CD4-positive, alpha-beta T cell treated with Interleukin-4 for 4 hours (primary cell): Measurements from ENCODE around the gene ZGPAT.

Experiments used
- DNase-seq: peaks from one replicate; pipeline ENCODE4 v3.0.0-alpha.2; 2020

ZGPAT gene

DNA sequence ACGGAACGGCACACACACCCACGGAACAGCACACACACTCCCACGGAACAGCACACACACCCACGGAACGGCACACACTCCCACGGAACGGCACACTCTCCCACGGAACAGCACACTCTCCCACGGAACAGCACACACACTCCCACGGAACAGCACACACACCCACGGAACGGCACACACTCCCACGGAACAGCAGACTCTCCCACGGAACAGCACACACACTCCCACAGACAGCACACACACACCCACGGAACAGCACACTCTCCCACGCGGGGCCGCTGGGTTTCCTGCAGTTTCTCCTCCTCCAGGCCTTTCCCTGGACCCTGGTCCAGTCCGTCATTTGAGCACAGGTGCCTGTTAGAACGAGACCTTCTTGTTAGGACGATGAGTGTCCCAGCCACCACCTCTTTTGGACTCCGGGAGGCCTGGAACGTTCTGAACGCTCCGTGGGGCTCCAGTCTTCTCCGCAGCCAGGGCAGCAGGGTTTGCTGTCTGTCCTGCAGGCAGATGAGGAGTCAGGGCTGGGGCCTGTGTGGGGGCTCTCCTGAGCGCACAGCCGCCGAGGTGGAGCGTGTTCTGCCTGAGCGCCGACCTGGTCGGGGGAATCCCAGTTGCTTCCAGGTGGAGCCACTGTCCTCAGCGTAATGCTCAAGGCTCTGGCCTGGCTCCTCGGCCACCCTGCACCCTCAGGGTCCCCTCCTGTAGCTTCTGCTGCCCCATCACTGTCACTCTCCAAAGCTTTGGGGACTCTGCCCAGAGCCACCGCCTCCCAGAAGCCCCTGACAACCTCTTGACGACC lies 29.0 kb upstream of the ZGPAT start:
- DNase-seq = no peak

DNA sequence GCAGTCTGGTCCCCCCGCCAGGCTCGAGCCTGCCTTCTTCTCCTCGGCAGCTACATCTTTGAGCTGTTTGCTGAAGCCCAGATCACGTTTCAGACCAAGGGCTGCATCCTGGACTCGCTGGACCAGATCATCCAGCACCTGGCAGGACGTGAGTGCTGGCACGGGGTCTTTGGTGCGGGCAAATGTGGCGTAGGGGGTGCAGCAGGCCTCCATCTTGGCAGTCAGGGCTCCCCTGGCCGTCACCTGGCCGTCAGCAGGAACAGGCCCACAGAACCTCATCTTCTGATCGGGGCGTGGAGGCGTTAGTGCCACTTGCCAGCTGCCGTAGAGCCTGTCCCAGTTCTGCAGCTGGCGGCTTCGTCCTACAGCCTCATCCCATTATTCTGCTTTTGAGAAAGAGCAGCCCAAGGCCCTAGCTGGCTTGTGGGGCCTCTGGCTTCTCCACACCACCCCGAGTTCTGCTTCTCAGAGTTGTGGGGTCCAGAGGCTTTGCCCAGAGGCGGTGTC lies 28.0 kb upstream of the ZGPAT start:
- DNase-seq = no peak

DNA sequence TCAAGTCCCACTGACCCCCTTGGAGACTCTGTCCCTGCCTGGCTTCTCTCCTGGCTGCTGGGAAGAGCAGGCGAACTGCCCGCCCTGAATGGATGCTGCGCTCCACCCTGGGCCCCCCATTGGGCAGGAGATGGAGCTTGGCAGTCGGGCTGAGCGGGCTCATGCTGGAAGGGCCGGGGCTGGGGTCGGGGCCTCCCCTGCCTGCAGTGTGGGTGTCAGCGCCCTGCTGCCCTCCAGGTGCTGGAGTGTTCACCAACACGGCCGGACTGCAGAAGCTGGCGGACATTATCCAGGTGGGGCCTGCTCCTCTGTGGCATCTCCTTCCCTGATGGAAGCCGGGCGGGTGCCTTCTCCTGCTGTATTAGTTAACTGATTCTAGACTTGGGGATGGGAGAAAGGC lies 27.4 kb upstream of the ZGPAT start:
- no peak for DNase-seq

DNA sequence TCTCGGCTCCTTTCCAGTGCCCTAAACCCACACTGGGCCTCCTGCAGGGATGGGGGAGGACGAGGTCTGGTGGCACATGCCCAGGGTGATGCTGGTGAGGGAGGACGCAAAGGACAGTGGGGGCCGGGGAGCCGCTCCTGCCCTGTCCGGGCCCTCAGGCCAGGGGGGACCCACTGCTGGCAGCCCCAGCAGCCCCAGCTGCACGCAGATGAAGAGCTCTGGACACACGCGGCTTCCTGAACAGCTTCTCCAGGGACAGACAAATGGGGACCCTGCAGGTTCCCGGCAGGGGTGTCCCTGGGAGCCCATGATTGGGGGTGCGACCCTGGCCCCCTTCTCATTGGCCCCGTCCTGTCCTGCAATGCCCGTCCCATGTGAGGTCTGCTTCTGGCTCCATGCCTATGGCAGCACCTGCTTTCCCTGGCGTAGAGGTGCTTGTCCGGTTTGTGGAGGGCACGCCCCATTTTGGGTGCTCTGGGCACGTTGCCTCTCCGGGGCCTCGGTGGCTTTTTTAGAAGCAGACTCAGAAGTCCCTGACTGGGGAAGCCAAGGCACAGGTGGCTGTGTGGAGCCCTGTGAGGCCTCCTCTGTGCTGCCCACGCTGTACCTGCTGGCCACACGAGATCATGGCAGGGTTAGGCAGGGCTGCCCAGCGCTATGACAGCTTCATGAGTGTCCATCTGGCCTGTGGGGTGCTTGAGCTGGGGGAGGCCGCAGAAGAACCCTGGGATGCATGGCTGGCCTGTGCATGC lies 26.8 kb upstream of the ZGPAT start:
- DNase-seq = no peak

DNA sequence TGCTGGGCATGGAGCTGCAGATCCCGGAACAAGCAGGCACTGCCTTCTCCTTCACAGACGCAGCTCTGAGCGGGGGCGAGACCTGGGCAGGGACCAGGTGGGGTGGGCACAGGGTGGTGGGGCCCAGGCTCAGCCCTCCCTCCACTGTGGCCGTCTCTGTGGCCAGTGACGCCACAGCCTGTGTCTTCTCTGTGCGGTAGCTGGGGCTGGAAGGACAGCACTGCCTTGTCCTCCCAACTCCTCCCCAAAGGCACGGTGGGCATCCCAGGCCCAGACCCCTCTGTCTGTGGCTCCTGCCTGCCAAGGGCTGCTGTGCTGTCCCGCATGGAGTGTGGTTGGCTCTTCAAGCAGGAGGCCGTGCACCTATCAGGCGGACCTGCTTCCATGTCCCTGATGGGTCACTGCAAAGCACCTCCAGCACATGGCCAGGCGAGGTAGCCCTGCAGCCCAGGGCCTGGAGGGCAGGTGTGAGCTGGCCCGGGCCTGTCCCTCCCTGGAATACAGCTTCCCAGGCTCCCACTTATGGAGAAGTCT lies 26.2 kb upstream of the ZGPAT start:
- DNase-seq = no peak

DNA sequence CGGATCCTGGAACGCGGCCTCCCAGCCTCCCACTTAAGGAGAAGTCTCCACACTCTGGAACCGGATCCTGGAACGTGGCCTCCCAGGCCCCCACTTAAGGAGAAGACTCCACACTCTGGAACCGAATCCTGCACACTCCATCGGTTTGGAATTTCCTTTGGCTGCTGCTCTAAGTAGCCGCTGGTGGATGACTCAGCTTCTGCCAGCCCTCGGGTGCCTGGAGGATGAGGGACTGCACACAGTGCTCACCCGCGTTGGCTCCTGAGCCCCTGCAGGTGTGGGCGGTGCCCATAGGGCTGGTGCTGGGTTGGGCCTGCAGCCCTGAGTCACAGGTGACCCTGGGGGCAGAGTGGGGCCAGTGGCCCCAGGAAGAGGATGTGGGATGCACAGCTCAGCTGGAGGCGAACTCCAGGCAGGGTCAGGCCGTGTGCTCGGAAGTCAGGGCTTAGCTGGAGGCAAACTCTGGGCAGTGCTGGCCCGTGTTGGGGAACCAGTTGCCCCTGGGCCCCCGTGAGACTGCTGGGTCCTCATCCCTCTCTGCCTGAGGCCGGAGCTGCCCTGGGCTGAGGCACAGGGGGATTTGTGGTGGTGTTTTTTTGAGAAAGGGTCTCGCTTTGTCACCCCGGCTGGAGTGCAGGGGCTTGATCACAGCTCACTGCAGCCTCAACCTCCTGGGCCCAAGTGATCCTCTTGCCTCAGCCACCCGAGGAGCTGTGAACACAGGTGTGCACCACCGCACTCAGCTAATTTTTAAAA lies 25.3 kb upstream of the ZGPAT start:
- DNase-seq = no peak

DNA sequence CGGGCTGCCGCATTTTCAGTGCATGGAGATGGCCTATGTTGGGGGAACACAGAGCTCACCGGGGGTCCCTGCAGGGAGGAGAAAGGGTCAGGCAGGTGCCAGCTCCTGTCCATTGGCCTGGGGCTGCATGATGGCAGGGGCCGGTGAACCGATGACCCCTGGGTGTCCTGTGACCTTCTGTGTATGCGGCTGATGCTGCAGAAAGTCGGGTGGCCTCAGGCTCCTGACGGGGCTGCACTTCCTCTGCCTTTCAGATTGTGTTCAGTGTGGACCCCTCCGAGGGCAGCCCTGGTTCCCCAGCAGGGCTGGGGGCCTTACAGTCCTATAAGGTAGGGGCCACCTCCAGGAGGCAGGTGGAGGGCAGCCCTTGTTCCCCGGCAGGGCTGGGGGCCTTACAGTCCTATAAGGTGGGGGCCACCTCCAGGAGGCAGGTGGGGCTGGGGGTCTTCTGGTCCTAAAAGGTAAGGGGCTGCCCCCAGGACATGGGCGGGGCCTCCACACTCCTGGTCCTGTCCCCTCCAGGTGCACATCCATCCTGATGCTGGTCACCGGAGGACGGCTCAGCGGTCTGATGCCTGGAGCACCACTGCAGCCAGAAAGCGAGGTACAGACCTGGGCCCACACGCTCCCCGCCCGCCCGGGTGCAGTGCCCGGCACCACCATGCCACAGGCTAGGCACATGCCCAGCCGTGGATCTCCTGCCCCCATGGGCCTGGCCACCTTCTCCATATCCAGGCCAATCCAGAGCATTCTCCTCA lies 22.4 kb upstream of the ZGPAT start:
- no peak for DNase-seq

DNA sequence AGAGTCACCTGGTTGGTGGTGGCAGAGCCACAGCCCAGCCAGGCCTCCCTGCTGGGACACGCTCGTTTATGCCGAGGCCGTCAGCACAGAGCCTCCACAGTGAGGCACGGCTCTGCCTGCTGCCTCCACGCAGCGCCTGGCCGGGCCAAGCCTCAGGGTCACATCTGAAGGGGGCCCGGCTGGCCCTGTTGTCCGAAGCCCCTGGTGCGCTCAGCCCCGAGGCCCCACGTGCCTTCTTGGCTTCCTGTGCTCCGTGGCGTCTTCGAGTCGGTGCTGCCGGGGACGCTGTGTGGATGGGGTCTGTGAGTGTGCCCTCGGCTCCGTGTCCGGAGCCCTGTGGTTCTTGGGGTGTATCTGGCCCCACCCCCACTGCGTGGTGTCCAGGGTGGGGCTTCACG lies 21.7 kb upstream of the ZGPAT start:
- no peak for DNase-seq

DNA sequence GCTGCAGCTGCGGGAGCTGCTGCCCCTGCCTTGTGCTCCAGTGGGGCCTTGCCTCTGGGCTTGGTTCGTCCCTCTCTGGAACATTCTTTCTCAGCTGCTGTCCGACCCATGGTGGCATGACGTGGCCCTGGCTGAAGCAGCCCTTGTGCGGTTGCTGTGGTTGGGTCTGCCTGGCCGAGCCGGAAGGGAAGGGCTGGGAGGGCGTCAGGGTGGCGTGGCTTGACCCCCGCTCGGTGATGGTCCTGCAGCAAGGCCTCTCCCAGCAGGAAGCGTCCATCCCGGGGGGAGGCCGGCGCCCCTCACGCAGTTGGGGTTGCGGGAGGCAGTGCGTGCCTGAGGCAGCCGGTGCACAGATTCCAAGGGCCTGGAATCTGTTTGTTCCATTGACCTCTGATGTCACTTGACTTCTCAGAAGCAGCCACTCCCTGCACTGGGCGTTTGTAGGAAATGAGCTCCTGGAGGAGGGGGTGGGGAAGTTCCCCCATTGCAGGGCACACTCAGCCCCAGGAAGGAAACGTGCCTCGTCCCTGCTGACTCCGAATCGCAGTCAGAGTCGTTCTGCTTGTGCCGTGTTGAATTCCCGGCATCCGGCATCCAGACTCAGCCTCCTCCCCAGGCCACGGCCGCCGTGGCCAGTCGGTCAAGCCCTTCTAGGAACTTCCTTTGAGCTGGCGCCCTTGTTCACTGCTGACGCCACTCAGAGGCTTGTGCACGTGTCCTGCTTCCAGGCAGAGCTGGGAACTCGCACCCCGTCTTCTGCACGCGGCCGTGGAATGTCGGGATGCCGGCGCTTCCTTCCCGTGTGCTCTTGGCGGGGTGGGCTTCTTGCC lies 21.1 kb upstream of the ZGPAT start:
- DNase-seq = peak; percentile 32

DNA sequence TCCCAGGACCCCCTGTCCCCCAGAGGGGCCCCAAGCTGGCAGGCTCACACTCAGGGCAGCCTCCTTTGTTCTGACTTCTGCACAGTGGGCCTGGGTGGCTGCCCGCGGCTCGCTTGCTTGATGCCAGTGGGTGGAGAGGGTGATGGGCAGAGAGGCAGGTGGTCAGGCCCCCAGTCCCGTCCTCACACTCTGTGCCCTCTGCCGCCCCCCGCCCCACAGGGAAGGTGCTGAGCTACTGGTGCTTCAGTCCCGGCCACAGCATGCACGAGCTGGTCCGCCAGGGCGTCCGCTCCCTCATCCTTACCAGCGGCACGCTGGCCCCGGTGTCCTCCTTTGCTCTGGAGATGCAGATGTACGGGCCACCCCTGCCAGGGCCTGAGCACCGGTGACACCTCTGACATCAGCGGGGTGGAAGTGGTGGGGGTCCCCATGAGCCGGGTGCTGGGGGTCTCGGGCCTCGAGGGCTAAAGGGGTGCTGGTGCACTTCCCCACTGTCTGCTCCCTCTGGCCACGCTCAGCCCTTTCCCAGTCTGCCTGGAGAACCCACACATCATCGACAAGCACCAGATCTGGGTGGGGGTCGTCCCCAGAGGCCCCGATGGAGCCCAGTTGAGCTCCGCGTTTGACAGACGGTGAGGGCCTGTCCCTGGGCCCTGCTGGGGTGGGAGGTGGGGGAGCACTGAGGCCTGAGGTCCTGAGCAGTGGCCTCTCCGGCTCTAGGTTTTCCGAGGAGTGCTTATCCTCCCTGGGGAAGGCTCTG lies 20.2 kb upstream of the ZGPAT start:
- no peak for DNase-seq

DNA sequence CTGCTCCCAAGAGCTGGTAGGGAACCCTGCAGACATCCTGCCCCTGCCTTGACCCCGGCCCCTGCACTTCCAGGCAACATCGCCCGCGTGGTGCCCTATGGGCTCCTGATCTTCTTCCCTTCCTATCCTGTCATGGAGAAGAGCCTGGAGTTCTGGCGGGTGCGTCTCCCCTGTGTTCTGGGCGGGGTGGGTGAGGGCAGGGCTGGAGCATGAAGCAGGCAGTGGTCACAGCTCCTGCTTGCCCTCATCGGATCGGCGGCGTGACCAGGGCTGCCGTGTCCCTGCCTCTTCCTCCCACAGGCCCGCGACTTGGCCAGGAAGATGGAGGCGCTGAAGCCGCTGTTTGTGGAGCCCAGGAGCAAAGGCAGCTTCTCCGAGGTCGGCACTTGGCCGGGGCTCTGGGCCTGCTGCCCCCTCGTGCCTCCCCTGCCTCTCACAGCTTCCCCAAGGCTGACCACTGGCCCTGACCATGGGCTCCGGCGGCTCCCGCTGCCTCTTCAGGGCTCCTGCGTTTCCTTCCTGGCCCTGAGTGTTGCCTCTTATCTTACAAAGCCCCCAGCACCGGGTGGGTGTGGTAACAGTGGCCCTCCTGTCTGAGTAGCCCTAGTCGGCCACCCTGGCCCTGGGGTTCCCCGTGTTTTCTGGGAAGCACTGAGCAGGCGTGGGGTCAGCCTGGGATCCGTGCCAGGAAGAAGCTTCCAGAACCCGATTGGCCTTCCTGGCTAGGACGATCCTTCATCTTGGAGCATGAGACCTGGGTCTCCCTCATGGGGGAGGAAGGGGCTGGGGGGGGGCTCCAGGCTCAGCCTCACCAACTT lies 19.4 kb upstream of the ZGPAT start:
- DNase-seq = no peak

DNA sequence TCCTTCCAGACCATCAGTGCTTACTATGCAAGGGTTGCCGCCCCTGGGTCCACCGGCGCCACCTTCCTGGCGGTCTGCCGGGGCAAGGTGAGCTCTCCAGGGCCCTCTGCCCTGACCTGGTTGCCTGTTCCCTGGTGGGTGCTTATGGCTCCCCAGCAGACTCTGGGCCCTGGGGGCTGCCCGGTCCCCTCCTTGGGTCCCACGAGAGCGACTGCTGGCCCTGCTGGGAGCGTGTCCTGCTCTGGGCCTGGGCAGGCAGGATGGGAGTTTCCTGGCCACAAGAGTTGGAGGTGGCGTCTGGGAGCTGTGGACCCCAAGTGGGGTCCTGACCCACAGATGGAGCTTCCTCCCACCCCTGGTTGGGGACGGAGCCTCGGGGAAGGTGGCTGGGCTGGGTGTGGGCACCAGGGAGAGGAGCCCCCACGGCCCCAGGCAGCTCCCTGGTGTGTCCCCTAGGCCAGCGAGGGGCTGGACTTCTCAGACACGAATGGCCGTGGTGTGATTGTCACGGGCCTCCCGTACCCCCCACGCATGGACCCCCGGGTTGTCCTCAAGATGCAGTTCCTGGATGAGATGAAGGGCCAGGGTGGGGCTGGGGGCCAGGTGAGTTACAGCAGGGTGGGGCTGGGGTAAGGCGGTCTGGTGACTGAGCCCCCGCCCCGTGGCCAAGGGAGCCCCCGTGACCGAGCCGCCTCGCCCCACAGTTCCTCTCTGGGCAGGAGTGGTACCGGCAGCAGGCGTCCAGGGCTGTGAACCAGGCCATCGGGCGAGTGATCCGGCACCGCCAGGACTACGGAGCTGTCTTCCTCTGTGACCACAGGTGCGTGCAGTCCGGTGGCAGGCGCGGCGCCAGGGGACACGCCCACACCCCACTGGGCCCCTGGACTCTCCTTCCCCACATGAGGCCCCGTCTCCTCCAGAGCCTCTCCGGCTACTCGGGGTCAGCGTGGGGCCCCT lies 18.5 kb upstream of the ZGPAT start:
- no peak for DNase-seq

DNA sequence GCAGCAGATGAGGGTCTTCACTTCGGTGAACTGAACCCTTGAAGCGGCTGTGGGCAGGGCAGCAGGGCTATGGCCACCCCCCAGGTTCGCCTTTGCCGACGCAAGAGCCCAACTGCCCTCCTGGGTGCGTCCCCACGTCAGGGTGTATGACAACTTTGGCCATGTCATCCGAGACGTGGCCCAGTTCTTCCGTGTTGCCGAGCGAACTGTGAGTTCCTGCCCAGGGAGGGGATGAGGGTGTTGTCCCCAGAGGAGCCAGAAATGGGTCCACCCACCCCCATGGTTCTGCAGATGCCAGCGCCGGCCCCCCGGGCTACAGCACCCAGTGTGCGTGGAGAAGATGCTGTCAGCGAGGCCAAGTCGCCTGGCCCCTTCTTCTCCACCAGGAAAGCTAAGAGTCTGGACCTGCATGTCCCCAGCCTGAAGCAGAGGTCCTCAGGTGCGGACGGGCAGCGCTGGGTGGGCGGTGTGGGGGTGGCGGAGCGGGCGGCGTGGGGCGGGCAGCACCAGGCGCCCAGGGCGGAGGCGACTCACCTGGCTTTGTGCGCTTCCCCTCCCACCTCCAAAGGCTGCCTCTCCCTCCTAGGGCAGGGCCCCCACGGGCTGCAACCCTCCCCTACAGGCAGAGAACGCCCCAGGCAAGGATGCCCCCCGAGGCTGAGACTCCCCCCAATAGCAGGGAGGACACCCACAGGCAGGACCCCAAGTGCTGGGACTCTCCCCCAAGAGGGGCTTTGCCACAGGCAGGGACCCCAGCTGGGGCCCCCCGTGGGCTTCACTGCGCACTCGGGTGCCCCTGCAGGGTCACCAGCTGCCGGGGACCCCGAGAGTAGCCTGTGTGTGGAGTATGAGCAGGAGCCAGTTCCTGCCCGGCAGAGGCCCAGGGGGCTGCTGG lies 17.6 kb upstream of the ZGPAT start:
- DNase-seq = no peak

DNA sequence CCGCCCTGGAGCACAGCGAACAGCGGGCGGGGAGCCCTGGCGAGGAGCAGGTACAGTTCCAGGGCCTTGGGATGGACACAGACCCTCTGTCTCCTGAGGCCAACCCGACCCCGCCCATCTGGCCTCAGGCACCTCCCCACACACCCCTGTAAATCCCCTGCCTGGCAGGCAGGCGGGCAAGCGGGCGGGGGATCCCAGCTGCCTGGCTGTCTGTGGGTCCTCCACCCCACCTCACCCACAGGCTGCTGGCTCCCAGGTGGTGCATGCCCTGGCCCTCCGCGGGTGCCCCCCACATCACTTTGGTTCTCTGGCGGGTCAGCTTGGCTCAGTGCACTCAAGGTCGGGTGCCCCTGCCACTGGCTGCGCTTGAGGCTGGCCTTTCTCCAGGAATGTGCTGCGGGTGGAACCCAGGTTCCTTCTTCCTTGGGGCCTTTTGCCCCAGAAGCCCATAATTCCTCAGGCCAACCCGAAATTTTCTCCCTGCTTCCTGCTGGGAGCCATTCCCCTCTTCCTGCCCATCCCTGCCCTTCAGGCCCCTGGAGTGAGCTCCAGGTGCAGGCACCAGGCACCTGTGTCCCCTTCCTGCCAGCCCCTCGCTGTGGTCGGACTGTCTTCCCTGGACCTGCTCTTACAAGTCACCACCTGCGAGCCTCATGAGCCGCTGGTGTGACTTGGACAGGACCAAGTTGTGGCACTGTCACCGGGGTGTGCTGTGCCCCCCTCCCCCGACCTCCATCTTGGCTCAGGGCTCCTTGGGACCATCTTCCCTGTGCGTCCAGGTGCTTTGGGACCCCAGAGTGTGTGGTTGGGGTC lies 16.7 kb upstream of the ZGPAT start:
- no peak for DNase-seq

DNA sequence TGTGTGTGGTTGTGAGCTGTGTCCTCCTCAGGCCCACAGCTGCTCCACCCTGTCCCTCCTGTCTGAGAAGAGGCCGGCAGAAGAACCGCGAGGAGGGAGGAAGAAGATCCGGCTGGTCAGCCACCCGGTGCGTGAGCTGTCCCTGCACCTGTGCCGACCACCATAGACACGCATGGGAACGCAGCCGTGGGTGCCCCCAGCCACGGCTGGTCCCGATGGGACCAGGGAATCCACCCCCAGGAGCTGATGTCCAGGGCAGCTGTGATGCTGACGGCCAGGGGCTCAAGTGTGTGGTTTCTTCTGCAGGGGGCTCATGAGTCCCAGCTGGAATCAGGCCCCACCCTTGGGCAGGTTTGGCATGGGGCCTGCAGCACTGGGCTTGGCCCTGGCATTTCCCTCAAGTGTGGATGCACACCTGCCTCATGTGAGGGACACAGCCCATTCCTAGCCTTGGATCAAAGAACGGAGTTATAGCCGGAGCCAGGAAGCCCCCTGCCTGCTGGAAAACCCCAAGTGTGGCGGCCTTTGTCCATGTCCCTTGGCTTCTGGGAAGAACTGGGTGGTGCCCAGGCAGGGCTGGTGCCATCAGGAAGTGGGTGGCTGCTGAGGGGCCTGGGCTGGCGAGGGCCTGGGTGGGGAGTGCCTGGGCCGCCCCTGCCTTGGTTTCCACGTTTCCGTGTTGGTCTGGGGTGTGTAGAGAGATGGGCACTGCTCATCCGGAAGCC lies 16.0 kb upstream of the ZGPAT start:
- DNase-seq = no peak
